ENCODE results near the gene KCNQ2.
A peak's percentile ranks its signal among the peaks of the same experiment; 100 is the strongest.

DNA sequence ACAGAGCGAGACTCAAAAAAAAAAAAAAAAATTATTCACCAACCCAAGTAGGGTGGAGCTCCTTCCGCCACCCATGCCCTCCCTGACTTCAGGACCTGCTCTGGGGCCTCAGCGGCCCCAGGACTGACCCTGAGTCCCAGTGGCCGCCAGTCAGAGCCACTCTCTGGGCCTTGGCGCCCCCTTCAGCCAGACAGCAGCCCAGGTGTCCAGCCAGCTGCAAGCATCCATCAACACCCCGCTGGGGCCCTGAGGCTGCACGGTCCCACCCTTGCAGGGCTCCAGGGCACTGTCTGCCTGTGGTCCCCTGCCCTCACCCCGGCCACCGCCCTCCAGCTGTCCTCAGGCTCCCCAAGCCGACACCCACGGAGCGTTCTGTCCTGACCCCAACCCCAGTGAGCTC, 11.4 kb upstream of the KCNQ2 start:
- TF ChIP-seq, protein P1, sequence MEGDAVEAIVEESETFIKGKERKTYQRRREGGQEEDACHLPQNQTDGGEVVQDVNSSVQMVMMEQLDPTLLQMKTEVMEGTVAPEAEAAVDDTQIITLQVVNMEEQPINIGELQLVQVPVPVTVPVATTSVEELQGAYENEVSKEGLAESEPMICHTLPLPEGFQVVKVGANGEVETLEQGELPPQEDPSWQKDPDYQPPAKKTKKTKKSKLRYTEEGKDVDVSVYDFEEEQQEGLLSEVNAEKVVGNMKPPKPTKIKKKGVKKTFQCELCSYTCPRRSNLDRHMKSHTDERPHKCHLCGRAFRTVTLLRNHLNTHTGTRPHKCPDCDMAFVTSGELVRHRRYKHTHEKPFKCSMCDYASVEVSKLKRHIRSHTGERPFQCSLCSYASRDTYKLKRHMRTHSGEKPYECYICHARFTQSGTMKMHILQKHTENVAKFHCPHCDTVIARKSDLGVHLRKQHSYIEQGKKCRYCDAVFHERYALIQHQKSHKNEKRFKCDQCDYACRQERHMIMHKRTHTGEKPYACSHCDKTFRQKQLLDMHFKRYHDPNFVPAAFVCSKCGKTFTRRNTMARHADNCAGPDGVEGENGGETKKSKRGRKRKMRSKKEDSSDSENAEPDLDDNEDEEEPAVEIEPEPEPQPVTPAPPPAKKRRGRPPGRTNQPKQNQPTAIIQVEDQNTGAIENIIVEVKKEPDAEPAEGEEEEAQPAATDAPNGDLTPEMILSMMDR (IDR thresholded peaks at IDR 0.05; ENCODE audit: low read length) = peak; percentile 14; the same call in 1 of the 2 replicates
- TF ChIP-seq EZH2 (IDR thresholded peaks at IDR 0.05; ENCODE audit: borderline replicate concordance, low read length) = no peak
